RWPE1 (cell line): ENCODE measurements around the gene COX7A2.

ENCODE experiments used
- CTCF ChIA-PET: fragments of 350-600 bp; sonication (Branson Sonifier 250); formaldehyde crosslinking; extraction: SDS; loops from one replicate; lab custom pipeline; 2021; lab: Yijun Ruan, JAX
- POLR2A ChIA-PET: fragments of 400-600 bp; formaldehyde crosslinking; extraction: SDS; loops from one replicate; lab custom pipeline; 2020; ENCODE audit warnings: antibody characterized with exemption; ENCODE audit not compliant: low non-redundant PET; lab: Yijun Ruan, JAX
- DNase-seq: peaks from one replicate; pipeline ENCODE4 v3.0.0; 2012; ENCODE audit warnings: low spot score
- H3K27ac ChIP-seq: fragments of 450-650 bp; 2 replicates; pipeline ENCODE4 v1.5.1; 2017
- CTCF ChIP-seq: fragments of 450-650 bp; conservative IDR thresholded peaks from 2 replicates; pipeline ENCODE4 v1.5.1; 2017; ENCODE audit warnings: low read depth, mild to moderate bottlenecking

COX7A2 gene

GRCh38 chr6:75196081-75196687 is 47.4 kb downstream of the COX7A2 start:
- no peak for TF ChIP-seq CTCF
- DNase-seq: peak; percentile 63
- CTCF ChIA-PET: no interaction called here
- POLR2A ChIA-PET: no interaction called here
- no peak overlapping the region for H3K27ac ChIP-seq

- no peak for TF ChIP-seq CTCF
- no peak for DNase-seq
- ChIA-PET POLR2A (no interaction called here), CTCF (interaction anchor here (0.7 kb wide), 1 partner anchor 109 kb away, joined by 3 read pairs; no protein-coding TSS in a partner anchor)
- no peak overlapping the region for H3K27ac ChIP-seq
Measured at GRCh38 chr6:75188221-75188925, 55.2 kb downstream of the COX7A2 start.
